ENCODE results near the gene CCDC17. TPM values are rescaled to one million over a fixed set of nuclear protein-coding genes. Genes with fewer than 3 reads are reported as not detected.

Gene CCDC17
- total RNA-seq, 1 donor from 2014 or later = 3.8 TPM

DNA sequence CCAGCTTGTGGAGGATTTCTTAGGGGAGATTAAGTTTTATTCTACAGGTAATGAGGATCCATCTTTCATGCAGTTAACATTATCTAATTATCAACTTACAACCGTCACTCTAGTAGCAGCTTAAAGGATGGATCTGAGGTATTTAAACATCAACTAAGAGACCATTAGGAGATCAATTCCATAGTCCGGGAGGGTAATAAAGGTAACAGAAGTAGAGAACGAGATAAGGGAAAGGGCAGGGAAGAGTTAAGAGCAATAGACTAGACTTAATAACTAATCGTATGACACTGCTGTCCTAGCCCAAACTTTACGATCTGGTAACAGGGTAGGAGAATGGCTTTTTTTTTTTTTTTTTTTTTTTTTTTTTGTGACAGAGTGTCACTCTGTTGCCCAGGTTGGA, 19.5 kb upstream of the CCDC17 start:
- Mint-ChIP-seq H3K4me3 (ENCODE audit: unreplicated experiment) (no peak overlapping the region), H3K27ac (ENCODE audit: unreplicated experiment) (no peak overlapping the region), H3K36me3 (ENCODE audit: low read depth, unreplicated experiment) (peaks cover 13% of the 10 kb centered on the region), H3K9me3 (ENCODE audit: unreplicated experiment) (no peaks in the 10 kb centered on the region), H3K4me1 (ENCODE audit: low read depth, unreplicated experiment) (peaks cover 2% of the 10 kb centered on the region), H3K27me3 (ENCODE audit: low read depth, unreplicated experiment) (no peaks in the 10 kb centered on the region)
- Histone ChIP-seq H3K9ac (ENCODE audit: low read length) (no peak overlapping the region), H3K79me2 (ENCODE audit: insufficient read depth, low read length) (peaks cover 18% of the 10 kb centered on the region), H3K4me2 (ENCODE audit: low read length) (no peak overlapping the region), H4K20me1 (ENCODE audit: insufficient read depth, low read length) (peaks cover 22% of the 10 kb centered on the region), H3K27ac (ENCODE audit: low read depth, low read length) (no peak overlapping the region), H3K27me3 (ENCODE audit: insufficient read depth, low read length) (no peaks in the 10 kb centered on the region), H2AFZ (ENCODE audit: low read depth, low read length) (no peak overlapping the region), H3K9me3 (ENCODE audit: insufficient read depth, low read depth, low read length) (no peaks in the 10 kb centered on the region), H3K4me1 (ENCODE audit: insufficient read depth, low read length) (no peaks in the 10 kb centered on the region), H3K36me3 (ENCODE audit: insufficient read depth, low read length) (peaks cover 28% of the 10 kb centered on the region), H3K4me3 (ENCODE audit: insufficient read depth, low read depth, low read length) (no peak overlapping the region)
- TF ChIP-seq, protein P1, sequence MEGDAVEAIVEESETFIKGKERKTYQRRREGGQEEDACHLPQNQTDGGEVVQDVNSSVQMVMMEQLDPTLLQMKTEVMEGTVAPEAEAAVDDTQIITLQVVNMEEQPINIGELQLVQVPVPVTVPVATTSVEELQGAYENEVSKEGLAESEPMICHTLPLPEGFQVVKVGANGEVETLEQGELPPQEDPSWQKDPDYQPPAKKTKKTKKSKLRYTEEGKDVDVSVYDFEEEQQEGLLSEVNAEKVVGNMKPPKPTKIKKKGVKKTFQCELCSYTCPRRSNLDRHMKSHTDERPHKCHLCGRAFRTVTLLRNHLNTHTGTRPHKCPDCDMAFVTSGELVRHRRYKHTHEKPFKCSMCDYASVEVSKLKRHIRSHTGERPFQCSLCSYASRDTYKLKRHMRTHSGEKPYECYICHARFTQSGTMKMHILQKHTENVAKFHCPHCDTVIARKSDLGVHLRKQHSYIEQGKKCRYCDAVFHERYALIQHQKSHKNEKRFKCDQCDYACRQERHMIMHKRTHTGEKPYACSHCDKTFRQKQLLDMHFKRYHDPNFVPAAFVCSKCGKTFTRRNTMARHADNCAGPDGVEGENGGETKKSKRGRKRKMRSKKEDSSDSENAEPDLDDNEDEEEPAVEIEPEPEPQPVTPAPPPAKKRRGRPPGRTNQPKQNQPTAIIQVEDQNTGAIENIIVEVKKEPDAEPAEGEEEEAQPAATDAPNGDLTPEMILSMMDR (IDR thresholded peaks at IDR 0.05; ENCODE audit: insufficient read depth, low read depth, low read length) = no peak
- no peak for TF ChIP-seq EZH2 (IDR thresholded peaks at IDR 0.05; ENCODE audit: insufficient read depth, low read length)
- FAIRE-seq (no peak), DNase-seq (ENCODE audit: low read depth) (no peak)

DNA sequence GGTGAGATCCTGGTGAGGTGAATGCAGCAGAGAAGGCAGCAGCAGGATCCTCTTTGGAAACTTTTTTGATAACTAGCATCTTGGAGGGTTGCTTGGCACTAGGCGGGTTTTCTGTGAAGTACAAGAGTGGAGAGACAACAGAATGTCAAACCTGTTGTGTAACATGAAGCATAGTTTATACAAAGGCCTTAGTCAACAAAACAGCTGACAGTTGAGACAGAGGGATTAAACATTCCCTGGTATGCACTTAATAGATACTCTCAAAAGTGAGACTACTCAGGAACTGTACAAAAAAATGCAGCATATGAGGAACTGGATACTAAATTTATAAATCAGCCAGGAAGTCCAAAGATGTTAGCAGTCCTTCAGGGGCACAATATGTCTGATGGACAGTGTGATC, 16.4 kb upstream of the CCDC17 start:
- Mint-ChIP-seq H3K9me3 (ENCODE audit: unreplicated experiment) (no peaks in the 10 kb centered on the region), H3K27ac (ENCODE audit: unreplicated experiment) (no peak overlapping the region), H3K36me3 (ENCODE audit: low read depth, unreplicated experiment) (peaks cover 11% of the 10 kb centered on the region), H3K4me1 (ENCODE audit: low read depth, unreplicated experiment) (peaks cover 2% of the 10 kb centered on the region), H3K27me3 (ENCODE audit: low read depth, unreplicated experiment) (no peaks in the 10 kb centered on the region), H3K4me3 (ENCODE audit: unreplicated experiment) (no peak overlapping the region)
- Histone ChIP-seq H3K36me3 (ENCODE audit: insufficient read depth, low read length) (peaks cover 34% of the 10 kb centered on the region), H2AFZ (ENCODE audit: low read depth, low read length) (no peak overlapping the region), H3K27me3 (ENCODE audit: insufficient read depth, low read length) (no peaks in the 10 kb centered on the region), H3K4me2 (ENCODE audit: low read length) (no peak overlapping the region), H3K9me3 (ENCODE audit: insufficient read depth, low read depth, low read length) (no peaks in the 10 kb centered on the region), H3K9ac (ENCODE audit: low read length) (no peak overlapping the region), H3K27ac (ENCODE audit: low read depth, low read length) (no peak overlapping the region), H3K4me3 (ENCODE audit: insufficient read depth, low read depth, low read length) (no peak overlapping the region), H4K20me1 (ENCODE audit: insufficient read depth, low read length) (peaks cover 11% of the 10 kb centered on the region), H3K4me1 (ENCODE audit: insufficient read depth, low read length) (no peaks in the 10 kb centered on the region), H3K79me2 (ENCODE audit: insufficient read depth, low read length) (no peaks in the 10 kb centered on the region)
- DNase-seq (ENCODE audit: low read depth) = no peak
- TF ChIP-seq, protein P1 (IDR thresholded peaks at IDR 0.05; ENCODE audit: insufficient read depth, low read depth, low read length) = no peak
- TF ChIP-seq EZH2 (IDR thresholded peaks at IDR 0.05; ENCODE audit: insufficient read depth, low read length) = no peak
- no peak for FAIRE-seq

DNA sequence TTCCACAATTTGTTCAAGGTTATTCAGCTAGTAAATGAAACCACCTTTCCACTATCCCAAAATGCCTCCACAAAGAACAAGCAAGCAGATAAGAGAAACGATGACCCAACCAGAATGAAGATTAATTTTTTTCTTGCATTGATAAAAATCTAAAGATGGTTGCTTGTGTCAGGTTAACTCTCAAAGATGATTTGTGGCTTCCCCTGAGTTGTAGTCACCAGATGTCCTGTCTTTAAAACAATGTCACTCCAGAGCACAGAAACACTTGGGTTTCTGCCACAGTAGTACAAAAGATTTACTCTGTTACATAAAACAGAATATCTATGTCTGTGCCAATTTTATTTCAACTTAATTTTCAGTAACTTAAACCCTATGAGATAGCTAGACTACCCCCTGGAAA, 11.4 kb upstream of the CCDC17 start:
- H3K4me3 Mint-ChIP-seq (ENCODE audit: unreplicated experiment) = no peak overlapping the region

More for the DNA sequence above, 11.4 kb upstream of the CCDC17 start:
- FAIRE-seq (no peak), DNase-seq (ENCODE audit: low read depth) (no peak)
- H4K20me1 ChIP-seq (ENCODE audit: insufficient read depth, low read length) = peaks cover 14% of the 10 kb centered on the region
- Mint-ChIP-seq H3K36me3 (ENCODE audit: low read depth, unreplicated experiment) (peaks cover 15% of the 10 kb centered on the region), H3K9me3 (ENCODE audit: unreplicated experiment) (no peaks in the 10 kb centered on the region), H3K27me3 (ENCODE audit: low read depth, unreplicated experiment) (no peaks in the 10 kb centered on the region), H3K4me1 (ENCODE audit: low read depth, unreplicated experiment) (no peaks in the 10 kb centered on the region), H3K27ac (ENCODE audit: unreplicated experiment) (no peak overlapping the region)
- H3K4me2 ChIP-seq (ENCODE audit: low read length) = no peak overlapping the region
- H3K9ac ChIP-seq (ENCODE audit: low read length) = no peak overlapping the region
- H3K9me3 ChIP-seq (ENCODE audit: insufficient read depth, low read depth, low read length) = no peaks in the 10 kb centered on the region
- peaks cover 62% of the 10 kb centered on the region for H3K36me3 ChIP-seq (ENCODE audit: insufficient read depth, low read length)
- no peak overlapping the region for H2AFZ ChIP-seq (ENCODE audit: low read depth, low read length)
- no peaks in the 10 kb centered on the region for H3K4me1 ChIP-seq (ENCODE audit: insufficient read depth, low read length)
- TF ChIP-seq EZH2 (IDR thresholded peaks at IDR 0.05; ENCODE audit: insufficient read depth, low read length) = no peak
- TF ChIP-seq, protein P1 (IDR thresholded peaks at IDR 0.05; ENCODE audit: insufficient read depth, low read depth, low read length) = no peak
- no peak overlapping the region for H3K4me3 ChIP-seq (ENCODE audit: insufficient read depth, low read depth, low read length)
- no peaks in the 10 kb centered on the region for H3K79me2 ChIP-seq (ENCODE audit: insufficient read depth, low read length)
- H3K27ac ChIP-seq (ENCODE audit: low read depth, low read length) = no peak overlapping the region
- H3K27me3 ChIP-seq (ENCODE audit: insufficient read depth, low read length) = no peaks in the 10 kb centered on the region

All from astrocyte (in vitro differentiated cells and primary cell).